Measurements from ENCODE around the gene PIPOX. TPM values are rescaled to one million over a fixed set of nuclear protein-coding genes. Genes with fewer than 3 reads are reported as not detected.

PIPOX gene
- total and polyA plus RNA-seq, 2 of the 8 experiments (the other 6 are each of a cell fraction or from before 2014, with no cell fraction given) = 57.2 to 99.6 TPM

DNA sequence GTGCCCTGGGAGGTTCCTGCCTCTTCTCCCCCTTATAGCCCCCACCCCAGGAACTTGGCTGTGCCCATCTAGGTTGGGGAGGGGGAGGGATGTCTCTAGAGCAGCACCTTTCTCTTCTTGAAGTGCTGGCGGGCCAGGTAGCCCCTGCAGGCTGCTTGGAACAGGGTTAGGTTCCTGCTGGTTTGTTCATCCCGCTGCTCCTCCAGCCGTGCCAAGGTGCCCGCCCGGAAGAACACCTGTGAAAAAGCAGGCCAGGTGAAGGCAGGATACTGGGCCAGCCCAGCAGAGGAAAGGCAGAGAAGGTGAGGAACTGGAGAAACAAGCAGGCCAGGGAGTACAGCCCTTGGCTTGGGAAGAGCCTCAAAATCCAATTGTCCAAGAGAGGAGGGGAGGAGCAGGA, 56.6 kb downstream of the PIPOX start:
- Histone ChIP-seq H3K56ac (replicated peaks; ENCODE audit: insufficient read length, low read depth, low read length) (no peak overlapping the region), H2BK12ac (ENCODE audit: low read depth, low read length) (no peak overlapping the region), H3K9ac (replicated peaks in 1 of 4; ENCODE audit: extremely low read depth in 1 of 4, low read depth in 3 of 4, low read length in 3 of 4) (no peak overlapping the region; a peak in 1 of 7 replicates), H2AFZ (ENCODE audit: low read length) (no peak overlapping the region), H2BK15ac (ENCODE audit: low read length) (no peak overlapping the region), H3K4me3 (ENCODE audit: extremely low read depth in 1 of 4, insufficient read depth in 2 of 4, low read depth in 3 of 4, low read length in 4 of 4) (no peak overlapping the region), H4K8ac (ENCODE audit: extremely low read depth, insufficient read depth, low read length) (no peak overlapping the region), H3K14ac (ENCODE audit: insufficient read length) (no peak overlapping the region), H2BK20ac (ENCODE audit: low read length) (no peak overlapping the region), H2BK120ac (replicated peaks; ENCODE audit: low read depth, low read length) (no peak overlapping the region), H3K79me1 (ENCODE audit: low read depth, low read length) (no peaks in the 10 kb centered on the region), H3K23me2 (ENCODE audit: low read depth, low read length) (no peaks in the 10 kb centered on the region; the same call in 1 of the 2 replicates), H3K4me2 (ENCODE audit: insufficient read depth in 1 of 2, low read depth in 2 of 2, low read length in 2 of 2) (no peak overlapping the region), H4K5ac (ENCODE audit: insufficient read length, low read depth, low read length) (no peak overlapping the region), H3K9me3 (ENCODE audit: insufficient read depth in 2 of 2, low read depth in 1 of 2, low read length in 1 of 2) (no peaks in the 10 kb centered on the region), H4K91ac (replicated peaks; ENCODE audit: insufficient read length, low read length) (no peak overlapping the region), H3K27me3 (replicated peaks in 1 of 4; ENCODE audit: control insufficient read depth in 3 of 4, extremely low read depth in 1 of 4, insufficient read depth in 3 of 4, low read length in 3 of 4) (no peaks in the 10 kb centered on the region), H3K36me3 (ENCODE audit: control insufficient read depth in 2 of 4, insufficient read depth in 4 of 4, low read length in 3 of 4) (peaks cover 4 to 23% (median 10%) of the 10 kb centered on the region in 4 experiments; a peak in 6 of 8 replicates), H2AK5ac (ENCODE audit: low read depth, low read length) (no peak overlapping the region), H2BK5ac (ENCODE audit: low read depth, low read length) (no peak overlapping the region; the same call in 1 of the 2 replicates), H3K79me2 (ENCODE audit: control insufficient read depth in 1 of 2, insufficient read depth in 2 of 2, low read length in 2 of 2) (no peaks in the 10 kb centered on the region), H3K4me1 (replicated peaks in 1 of 4; ENCODE audit: control insufficient read depth in 3 of 4, insufficient read depth in 4 of 4, low read length in 3 of 4) (peaks cover 0 to 5% (median 2%) of the 10 kb centered on the region in 4 experiments; a peak in 3 of 7 replicates), H3K23ac (ENCODE audit: insufficient read length) (no peak overlapping the region), H3K27ac (ENCODE audit: low read depth, low read length) (no peak overlapping the region), H4K20me1 (replicated peaks in 1 of 2; ENCODE audit: control insufficient read depth in 1 of 2, insufficient read depth in 2 of 2, low read length in 2 of 2) (no peaks in the 10 kb centered on the region), H3K18ac (ENCODE audit: extremely low read depth, low read length) (no peak overlapping the region; the same call in 1 of the 2 replicates), H3K4ac (replicated peaks; ENCODE audit: insufficient read length, low read depth, low read length) (no peak overlapping the region)
- DNase-seq (ENCODE audit: low read depth in 1 of 2, low spot score in 2 of 2) (no peak), FAIRE-seq (no peak)
- ChIA-PET POLR2A (ENCODE audit: partially characterized antibody) (no interaction called here), CTCF (ENCODE audit: partially characterized antibody) (interaction anchor here (1.8 kb wide), 1 partner anchor 131 kb away, joined by 7 read pairs; no protein-coding TSS in a partner anchor)
- WGBS, 2 experiments (ENCODE audit: extremely low coverage in 1 of 2, insufficient coverage in 1 of 2, insufficient read length in 1 of 2, insufficient replicate concordance in 2 of 2, low coverage in 1 of 2, low lambda C conversion rate in 2 of 2, missing lambda C conversion rate in 1 of 2) = 80% methylated on average over 5 of the region's 5 CpGs; no CpG with 5 or more reads in 1 of the 2 experiments
- TF ChIP-seq TAF1 (IDR thresholded peaks at IDR 0.05; ENCODE audit: low read depth, low read length) (no peak), SP1 (IDR thresholded peaks at IDR 0.05; ENCODE audit: low read depth, low read length) (no peak), TAF7 (optimal IDR thresholded peaks at IDR 0.05; ENCODE audit: borderline replicate concordance, low read depth, low read length) (no peak)
- TF ChIP-seq, protein P1, sequence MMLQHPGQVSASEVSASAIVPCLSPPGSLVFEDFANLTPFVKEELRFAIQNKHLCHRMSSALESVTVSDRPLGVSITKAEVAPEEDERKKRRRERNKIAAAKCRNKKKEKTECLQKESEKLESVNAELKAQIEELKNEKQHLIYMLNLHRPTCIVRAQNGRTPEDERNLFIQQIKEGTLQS (IDR thresholded peaks at IDR 0.05; ENCODE audit: insufficient read depth, low read depth, low read length) = no peak
